Endothelial cell of umbilical vein (primary cell): ENCODE results near the gene ATP10B.

Source experiments
- CTCF ChIP-seq, 2 donors: IDR thresholded peaks; 1 replicate in 1 of 2; 2 replicates in 1 of 2; pipeline ENCODE4 v1.5.1; 2011; ENCODE audit warnings: low read length in 2 of 2, mild to moderate bottlenecking in 2 of 2, moderate library complexity in 2 of 2, control low read depth in 1 of 2, inconsistent platforms in 1 of 2, low read depth in 1 of 2; ENCODE audit not compliant: insufficient read depth in 1 of 2; ENCODE audit errors: extremely low read depth in 1 of 2
- EZH2 ChIP-seq: IDR thresholded peaks from 2 replicates; pipeline ENCODE4 v1.6.1; 2012; ENCODE audit warnings: borderline replicate concordance, low read depth, mild to moderate bottlenecking, moderate library complexity, low read length, inconsistent platforms; ENCODE audit not compliant: severe bottlenecking
- MAX ChIP-seq: IDR thresholded peaks from 2 replicates; pipeline ENCODE4 v1.6.1; 2011; ENCODE audit not compliant: insufficient read depth, insufficient read length
- MYC ChIP-seq: IDR thresholded peaks from one replicate; pipeline ENCODE4 v1.6.1; 2011; ENCODE audit warnings: mild to moderate bottlenecking, low read depth, low read length
- POLR2A ChIP-seq: IDR thresholded peaks from 2 replicates; pipeline ENCODE4 v1.6.1; 2012; ENCODE audit warnings: low read depth, mild to moderate bottlenecking, control low read depth, low read length
- POLR2AphosphoS5 ChIP-seq: IDR thresholded peaks from 2 replicates; pipeline ENCODE4 v1.6.1; 2012; ENCODE audit warnings: low read depth, mild to moderate bottlenecking, control low read depth, low read length, moderate library complexity; ENCODE audit not compliant: insufficient read depth

GRCh38 chr5:160547061-160547460 lies 304.9 kb downstream of the ATP10B start:
- TF ChIP-seq CTCF (IDR thresholded peaks at IDR 0.05; ENCODE audit: extremely low read depth in 1 of 2, insufficient read depth in 1 of 2, low read depth in 1 of 2, low read length in 2 of 2) (no peak), POLR2A (no peak), EZH2 (no peak), POLR2AphosphoS5 (no peak), MYC (no peak), MAX (no peak)
